Glomerular visceral epithelial cell (primary cell): Measurements from ENCODE around the gene RPS6KC1.
A peak's percentile ranks its signal among the peaks of the same experiment; 100 is the strongest.
"Not testable (repeated sequence)": the region's sequence is repeated elsewhere in the genome, so short reads cannot be mapped to it uniquely, and the experiment has no call there.

ENCODE experiments used
- DNase-seq: peaks from one replicate; pipeline ENCODE4 v3.0.0-alpha.2; 2016; ENCODE audit errors: extremely low spot score

Gene RPS6KC1

DNA sequence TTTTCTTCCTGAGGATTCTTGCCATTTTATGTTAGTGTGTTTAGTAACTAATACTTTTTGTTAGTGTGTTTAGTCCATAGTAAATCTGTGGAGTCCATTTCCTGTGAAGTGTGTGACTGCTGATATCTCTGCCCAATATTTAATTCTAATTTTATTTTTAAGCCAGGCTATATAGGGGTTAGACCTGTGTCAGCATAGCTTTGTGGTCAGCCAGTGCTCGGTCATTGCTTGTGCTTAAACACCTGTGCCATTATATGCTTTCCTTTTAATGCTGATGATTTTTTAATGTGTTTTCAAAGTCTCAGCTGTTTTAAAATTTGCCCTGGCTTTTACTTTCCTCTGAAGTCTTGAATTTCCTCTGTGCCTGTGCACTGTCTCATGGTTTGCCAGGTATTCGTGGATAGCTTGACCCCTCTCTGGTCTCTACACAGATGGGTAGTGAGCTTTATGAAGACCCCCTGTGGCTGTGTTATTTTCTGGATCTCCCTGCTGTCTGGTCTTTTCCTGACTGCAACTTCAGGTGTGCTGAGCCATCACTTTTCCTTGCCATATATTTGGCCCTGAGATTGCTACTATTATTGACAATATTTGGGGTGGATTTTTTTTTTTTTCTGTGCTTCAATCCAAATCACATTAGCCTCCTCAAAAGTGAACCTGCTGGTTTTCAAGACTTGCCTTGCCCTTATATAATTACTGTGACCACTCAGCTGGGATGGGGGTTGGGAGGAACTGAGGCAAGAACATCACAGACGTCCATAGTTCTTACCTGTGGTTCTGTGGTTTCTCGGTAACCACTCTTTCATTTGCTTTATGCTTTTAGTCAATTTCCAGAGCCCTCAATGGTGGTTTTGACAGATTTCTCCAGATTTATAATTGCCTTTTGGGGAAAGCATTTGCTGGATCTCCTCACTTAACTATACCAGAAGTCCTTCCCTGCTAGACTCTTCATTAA lies 59.6 kb downstream of the RPS6KC1 start:
- DNase-seq: no peak

GRCh38 chr1:213111502-213111901 lies 60.5 kb downstream of the RPS6KC1 start:
- no peak for DNase-seq

GRCh38 chr1:213112723-213113122 lies 61.7 kb downstream of the RPS6KC1 start:
- not testable (repeated sequence) for DNase-seq

GRCh38 chr1:213117699-213118180 lies 66.7 kb downstream of the RPS6KC1 start:
- DNase-seq: not testable (repeated sequence)

- DNase-seq: peak; percentile 15
Observed at GRCh38 chr1:213119794-213120193, 68.8 kb downstream of the RPS6KC1 start.

- no peak for DNase-seq
Observed at GRCh38 chr1:213120386-213120785, 69.3 kb downstream of the RPS6KC1 start.

DNA sequence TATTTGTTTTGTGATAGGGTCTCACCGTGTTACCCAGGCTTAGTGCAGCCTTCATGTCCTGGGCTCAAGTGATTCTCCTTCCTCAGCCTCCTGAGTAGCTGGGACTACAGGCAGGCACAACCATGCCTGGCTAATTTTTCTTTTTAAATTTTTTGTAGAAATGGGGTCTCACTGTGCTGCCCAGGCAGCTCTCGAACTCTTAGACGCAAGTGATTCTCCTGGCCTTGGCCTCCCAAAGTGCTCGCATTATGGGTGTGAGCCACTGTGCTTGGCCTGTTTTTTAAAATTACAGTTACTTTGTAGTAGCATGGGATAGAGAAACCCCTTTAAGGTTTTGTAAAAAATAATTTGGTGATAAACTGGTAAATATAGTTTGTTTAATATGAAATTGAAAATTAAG lies 69.9 kb downstream of the RPS6KC1 start:
- no peak for DNase-seq

- peak; percentile 48 for DNase-seq
Observed at GRCh38 chr1:213122514-213122929, 71.5 kb downstream of the RPS6KC1 start.

GRCh38 chr1:213123087-213123486 lies 72.0 kb downstream of the RPS6KC1 start:
- DNase-seq: no peak

GRCh38 chr1:213123536-213123935 lies 72.5 kb downstream of the RPS6KC1 start:
- DNase-seq: peak; percentile 46

DNA sequence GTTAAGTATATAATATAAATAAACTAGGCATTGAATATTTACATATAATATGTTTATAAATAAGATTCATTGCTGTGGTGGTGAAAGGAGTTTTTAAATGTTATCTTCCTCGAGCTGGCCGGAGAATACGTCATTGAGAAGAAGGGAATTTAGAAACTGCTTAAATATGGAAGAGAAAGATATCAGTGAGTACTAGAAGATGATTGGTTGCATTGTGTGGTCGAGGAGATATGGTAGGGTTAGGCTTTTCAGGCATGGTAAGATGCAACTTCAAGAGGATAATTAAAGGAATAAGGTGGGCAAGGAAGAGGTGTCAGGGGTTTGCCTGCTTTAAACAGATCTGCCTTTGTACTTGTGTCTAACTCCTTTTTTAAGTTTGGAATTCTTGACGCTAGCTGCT lies 73.5 kb downstream of the RPS6KC1 start:
- DNase-seq: no peak

- no peak for DNase-seq
Observed at GRCh38 chr1:213125643-213126042, 74.6 kb downstream of the RPS6KC1 start.

DNA sequence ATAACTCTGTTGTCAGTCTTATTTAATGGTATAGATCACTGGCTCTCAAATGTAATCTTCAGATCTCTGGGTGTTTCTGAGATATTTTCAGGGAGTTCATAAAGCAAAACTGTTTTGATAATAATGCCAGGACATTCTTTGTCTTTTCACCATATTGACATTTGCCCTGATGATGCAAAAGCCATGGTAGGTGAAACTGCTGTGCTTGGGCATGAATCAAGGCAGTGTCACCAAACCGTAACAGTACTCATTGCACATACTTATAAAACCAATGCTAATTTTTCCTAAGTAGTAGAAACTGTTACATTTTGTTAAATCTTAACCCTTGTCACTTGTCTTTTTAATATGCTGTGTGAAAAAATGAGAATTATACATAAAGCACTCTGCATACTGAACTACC lies 76.0 kb downstream of the RPS6KC1 start:
- DNase-seq: no peak

GRCh38 chr1:213131851-213132655 lies 81.0 kb downstream of the RPS6KC1 start:
- no peak for DNase-seq

- DNase-seq: no peak
Observed at GRCh38 chr1:213135572-213135971, 84.5 kb downstream of the RPS6KC1 start.

DNA sequence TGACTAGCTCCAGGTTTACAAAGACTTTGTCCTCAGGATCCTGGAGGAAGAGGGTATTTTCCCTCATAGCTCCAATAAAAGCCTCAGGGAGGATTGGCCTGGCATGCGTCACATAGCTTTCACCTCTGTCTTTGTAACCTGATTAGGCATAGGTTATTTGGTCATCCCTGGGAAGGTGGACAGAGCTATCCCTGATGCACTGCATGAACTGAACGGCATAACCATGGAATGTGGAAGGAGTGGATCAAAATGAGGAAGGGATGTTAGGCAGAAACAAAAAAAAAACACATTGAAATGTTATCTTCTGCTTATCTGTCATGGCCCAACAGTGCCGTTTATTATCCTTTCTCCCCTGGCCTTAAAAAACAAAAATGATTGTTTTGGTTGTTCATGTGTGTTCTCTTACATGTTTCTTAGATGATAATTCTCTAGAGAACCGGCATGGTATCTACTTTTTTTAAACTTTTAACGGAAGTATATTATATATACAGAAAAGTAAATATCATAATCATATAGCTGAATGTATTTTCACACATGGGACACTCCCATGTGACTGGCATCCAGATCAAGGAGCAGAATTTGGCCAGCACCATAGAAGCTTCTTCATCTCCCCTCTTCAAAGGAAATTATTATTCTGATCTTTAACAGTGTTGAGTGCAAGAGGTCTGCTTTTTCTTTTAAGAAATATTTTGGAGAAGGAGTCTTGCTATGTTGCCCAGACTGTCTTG lies 85.3 kb downstream of the RPS6KC1 start:
- no peak for DNase-seq

- DNase-seq: no peak
Observed at GRCh38 chr1:213138391-213138790, 87.3 kb downstream of the RPS6KC1 start.

DNA sequence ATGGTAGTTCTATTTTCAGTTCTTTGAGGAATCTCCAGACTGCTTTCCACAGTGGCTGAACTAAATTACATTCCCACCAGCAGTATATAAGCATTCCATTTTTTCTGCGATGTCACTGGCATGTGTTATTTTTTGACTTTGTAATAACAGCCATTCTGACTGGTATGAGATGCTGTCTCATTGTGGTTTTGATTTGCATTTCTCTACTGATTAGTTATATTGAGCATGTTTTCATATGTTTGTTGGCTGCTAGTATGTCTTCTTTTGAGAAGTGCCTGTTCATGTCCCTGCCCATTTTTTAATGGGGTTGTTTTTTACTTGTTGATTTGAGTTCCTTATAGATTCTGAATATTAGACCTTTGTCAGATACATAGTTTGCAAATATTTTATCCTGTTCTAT lies 87.9 kb downstream of the RPS6KC1 start:
- DNase-seq: no peak

DNA sequence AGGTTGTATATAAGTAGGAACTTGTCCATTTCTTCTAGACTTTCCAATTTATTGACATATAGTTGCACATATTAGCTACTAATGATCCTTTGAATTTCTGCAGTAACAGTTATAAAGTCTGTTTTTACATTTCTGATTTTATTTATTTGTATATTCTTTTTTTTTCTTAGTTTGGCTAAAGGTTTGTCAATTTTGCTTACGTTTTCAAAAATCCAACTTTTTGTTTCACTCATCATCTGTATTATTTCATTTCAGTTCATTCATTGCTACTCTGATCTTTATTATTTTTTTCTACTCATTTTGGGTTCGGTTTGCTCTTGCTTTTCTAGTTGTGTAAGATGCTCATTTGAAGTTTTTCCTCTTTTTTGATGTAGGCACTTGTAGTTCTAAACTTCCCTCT lies 97.9 kb downstream of the RPS6KC1 start:
- no peak for DNase-seq

DNA sequence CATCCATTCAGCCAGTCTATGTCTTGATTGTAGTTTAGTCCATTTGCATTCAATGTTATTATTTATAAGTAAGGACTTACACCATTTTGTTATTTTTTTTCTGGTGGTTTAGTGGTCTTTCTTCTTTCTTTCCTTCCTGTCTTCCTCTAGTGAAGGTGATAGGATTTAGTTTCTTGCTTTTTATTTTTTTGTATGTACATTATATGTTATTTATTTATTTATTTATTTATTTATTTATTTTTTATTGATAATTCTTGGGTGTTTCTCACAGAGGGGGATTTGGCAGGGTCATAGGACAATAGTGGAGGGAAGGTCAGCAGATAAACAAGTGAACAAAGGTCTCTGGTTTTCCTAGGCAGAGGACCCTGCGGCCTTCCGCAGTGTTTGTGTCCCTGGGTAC lies 99.0 kb downstream of the RPS6KC1 start:
- not testable (repeated sequence) for DNase-seq

- DNase-seq: no peak
Observed at GRCh38 chr1:213154056-213154685, 103.1 kb downstream of the RPS6KC1 start.
